ENCODE results near the gene RNU1-4.
"Not testable (repeated sequence)": the region's sequence is repeated elsewhere in the genome, so short reads cannot be mapped to it uniquely, and the experiment has no call there.

The RNU1-4 gene

DNA sequence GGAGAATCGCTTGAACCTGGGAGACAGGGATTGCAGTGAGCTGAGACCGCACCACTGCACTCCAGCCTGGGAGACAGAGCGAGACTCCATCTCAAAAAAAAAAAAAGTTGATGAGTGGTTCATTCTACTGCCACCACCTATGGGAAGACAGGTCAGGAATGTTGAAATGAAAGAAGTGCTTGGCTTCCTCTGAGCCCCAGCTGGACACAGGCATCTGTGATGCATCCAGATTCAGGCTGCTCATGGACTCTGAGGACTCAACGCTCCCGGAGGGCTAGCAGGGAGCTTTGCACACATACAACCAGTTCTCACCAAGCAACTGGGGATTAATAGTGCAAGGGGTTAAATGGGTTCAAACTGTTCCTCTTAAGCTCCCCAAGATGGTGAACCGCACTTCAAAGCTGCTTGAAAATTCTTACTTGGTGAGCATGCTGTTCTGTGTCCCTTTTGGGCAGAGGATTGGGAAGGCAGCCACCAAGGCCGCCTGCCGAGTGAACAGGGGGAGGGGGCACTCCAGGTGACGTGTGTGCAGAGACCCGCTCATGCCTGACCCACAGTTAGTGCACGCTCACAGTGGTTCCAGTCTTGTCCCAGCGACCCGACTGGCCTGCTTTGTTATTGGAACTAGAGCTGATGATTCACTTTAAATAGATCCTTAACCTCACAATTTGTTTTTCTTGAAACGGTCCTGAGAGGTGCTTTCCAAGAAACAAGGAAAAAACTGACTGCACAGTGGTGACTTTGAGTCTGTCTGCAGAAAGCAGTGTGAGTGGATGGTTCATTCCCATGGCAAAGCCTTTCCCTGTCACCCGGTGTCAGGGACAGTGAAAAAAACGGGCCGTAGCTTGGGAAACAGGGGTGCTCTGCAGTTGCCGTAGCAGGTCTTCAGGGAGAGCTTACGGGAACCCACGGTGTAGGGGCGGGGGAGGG is 32.2 kb downstream of the RNU1-4 start:
- peak; percentile 16 for DNase-seq

DNA sequence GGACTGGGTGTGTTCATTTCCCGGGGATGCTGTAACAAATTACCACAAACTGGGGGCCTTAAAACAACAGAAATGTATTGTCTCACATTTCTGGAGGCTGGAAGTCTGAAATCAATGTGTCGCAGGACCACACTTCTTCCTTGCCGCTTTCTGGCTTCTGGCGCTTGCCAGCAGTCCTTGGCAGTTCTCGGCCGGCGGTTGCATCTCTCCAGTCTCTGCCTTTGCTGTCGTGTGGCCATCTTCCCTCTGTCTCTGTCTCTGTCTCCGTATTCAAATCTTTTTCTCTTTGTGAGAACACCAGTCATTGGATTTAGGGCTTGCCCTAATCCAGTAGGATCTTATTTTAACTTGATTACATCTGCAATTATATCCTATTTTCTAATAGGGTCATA is 32.9 kb downstream of the RNU1-4 start:
- DNase-seq, result not testable (repeated sequence)

DNA sequence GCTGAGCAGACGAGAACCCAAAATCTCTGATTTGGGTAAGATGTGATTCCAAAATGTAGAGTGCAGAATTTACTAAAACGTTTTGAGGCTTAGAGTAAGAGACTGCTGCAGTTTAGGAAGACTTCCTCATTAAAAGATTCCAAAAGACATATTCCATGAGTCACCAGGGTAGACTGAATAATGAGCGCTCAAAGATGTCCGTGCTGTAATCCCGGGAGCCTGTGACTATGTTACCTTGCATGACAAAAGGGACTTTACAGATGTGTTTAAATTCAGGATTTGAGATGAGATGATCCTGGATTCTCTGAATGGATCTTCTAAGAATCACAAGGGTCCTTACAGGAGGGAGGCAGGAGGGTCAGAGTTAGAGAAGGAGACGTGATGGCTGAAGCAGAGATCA is 33.4 kb downstream of the RNU1-4 start:
- DNase-seq, result not testable (repeated sequence)

DNA sequence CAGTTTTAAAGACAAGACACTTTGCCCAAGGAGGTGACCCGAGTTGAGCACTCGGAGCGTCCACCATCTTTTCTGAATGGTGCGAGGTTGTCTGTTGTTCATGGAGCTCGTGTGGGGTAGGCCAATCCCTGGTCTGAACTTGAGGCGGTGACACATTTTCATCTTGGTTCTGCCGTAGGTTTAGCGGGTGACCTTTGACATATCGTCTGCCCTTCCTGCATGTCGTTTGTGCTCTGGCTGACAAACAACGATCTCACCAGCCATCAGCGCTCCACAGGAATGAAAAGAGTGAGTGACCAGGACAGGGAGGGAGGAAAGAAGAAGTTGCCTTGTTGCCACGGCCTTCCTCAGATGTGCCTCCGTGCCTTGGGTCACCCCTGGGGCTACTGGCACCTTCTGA is 34.5 kb downstream of the RNU1-4 start:
- DNase-seq, result not testable (repeated sequence)

DNA sequence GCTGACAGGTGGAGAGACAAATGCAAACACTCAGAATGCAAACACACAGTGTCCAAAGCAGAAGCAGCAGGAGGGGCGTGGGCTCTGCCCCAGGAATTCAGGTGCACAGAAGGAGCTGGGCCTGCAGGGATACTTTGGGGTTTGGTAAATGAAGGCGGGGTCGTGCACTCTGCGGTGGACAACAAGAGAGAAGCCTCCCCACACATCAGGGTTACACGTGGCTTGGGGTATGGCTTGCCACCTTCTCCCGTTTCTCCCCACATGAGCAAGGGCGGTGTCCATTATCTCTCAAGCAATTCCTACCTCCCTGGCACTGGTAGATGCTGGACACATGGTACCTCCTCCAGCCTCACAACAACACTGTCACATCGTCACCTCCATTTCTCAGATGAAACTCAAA is 35.0 kb downstream of the RNU1-4 start:
- peak; percentile 16 for DNase-seq

DNA sequence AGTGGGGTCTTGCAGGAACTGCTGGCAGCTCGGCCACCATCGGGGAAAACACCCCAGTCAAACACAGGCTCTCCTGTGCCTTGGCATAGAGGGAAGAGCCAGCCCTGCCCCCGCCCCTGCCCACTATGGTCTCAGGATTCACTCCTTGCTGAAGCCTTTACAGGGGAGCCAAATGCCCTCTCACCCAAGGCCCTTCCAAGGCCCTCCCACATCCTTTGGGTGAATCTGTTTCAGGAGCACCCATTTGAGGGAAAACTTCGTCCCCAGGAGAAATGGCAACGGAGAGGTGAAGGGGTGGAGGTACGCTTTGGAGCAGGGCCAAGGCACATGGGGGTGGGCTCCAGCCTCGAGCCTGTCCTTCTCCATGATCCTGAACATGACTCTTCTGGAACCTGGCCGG is 35.9 kb downstream of the RNU1-4 start:
- not testable (repeated sequence) for DNase-seq

DNA sequence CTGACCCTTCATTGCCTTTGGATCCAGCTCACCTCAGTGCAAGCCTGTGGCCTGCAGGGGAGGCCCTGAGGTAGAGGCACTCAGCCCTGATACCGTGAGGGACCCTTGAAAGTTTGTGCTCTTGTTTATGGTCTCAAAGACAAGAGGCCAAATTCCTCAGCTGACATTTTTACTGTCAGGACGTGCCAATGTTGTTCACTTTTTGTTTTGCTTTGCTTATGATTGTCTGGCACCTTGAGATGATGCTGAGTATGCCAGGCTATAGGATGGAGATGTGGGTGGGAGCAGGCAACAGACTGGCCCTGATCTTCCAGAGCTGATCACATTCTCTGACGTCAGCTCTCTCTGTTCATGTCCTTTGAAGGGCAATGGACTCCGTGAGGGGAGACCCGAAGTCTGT is 36.5 kb downstream of the RNU1-4 start:
- not testable (repeated sequence) for DNase-seq

DNA sequence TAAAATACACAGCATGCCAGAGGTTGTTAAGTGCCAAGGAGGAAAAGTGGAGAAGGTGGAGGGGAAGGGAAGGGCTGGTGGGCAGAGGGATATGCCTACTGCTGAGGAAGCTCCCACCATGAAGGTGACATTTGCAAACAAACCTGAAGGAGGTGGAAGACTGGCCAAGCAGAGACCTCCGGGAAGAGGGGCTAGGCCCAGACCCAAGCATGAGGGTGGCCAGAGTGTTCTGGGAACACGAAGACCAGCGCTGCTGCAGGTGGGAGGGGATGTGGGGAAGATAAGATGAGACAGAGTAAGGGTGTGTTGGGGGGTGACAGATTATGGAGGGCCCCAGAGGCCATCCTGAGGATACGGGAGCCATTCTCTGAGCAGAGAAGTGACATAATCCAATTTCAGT is 37.5 kb downstream of the RNU1-4 start:
- peak; percentile 12 for DNase-seq

DNA sequence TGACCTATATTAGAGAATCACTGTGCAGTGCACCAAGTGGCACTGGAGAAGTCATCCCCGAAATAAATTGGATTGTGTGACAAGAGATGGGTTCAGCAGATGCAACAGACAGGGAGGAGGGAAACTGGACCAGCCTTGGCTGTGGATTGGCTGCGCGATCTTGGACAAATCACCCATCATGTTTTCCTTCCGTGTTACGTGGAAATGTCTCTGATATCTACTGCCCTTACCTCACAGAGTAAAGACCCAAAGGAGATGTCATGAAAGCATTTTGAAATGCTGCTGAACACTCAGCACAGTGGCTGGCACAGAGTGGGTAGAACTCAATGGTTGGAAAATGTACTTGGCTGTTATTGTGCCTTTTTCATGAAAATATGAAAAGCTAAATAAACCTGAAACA is 39.2 kb downstream of the RNU1-4 start:
- not testable (repeated sequence) for DNase-seq

DNA sequence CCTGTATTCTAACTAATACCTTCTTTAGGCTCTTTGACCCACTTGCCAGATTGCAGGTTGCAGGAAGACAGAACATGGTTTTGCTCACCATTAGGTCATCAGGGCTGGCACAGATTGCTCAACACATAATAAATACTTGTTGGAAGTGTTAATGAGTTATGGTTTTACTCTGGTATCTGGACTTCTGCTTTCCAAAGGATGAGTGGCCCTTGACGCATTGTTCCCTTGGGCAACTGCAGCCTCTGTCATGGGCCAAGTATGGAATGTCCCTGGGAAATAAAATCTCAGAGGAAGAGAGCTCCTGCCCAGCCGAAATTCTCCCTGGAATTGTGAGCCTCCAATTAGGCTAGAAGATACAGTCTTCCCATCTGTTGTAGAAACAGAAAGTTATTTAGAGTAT is 40.7 kb downstream of the RNU1-4 start:
- not testable (repeated sequence) for DNase-seq

DNA sequence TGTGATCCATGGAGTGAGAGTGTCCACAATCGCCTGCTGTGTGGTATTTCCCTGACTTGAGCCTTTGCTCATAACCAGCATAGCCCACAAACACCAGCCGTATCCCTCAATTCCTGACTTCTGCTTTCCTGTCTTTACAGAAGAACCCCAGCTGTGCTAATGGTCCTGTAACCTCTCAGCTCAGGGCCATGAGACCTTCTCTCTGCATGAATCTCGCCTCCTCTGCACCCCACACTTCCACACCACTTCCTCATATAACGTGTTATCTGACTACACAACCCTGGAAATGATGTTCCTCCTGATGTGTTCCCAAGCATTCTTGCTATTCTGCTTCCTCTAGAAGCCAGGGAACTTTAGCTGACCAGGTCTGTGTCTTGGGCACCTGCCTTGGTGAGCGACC is 41.3 kb downstream of the RNU1-4 start:
- DNase-seq, result not testable (repeated sequence)

DNA sequence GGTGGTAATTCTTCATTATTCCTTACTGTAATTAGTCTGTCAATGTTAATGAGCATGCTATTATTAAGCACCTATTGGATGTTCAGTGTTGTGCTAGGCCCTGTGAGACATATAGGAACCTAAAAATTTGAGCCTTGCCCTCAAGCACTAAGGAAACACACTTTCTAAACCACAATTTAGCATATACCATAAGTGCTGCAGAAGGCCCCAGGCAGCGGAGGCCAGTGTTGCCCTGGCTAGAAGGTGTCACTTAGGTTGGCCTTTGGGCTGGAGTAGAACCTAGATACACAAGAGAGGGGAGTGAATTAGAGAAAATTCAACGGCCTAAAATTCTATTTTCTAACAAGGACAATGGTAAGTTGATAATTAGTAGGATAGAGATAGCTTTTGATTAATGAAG is 44.6 kb downstream of the RNU1-4 start:
- DNase-seq, result not testable (repeated sequence)

DNA sequence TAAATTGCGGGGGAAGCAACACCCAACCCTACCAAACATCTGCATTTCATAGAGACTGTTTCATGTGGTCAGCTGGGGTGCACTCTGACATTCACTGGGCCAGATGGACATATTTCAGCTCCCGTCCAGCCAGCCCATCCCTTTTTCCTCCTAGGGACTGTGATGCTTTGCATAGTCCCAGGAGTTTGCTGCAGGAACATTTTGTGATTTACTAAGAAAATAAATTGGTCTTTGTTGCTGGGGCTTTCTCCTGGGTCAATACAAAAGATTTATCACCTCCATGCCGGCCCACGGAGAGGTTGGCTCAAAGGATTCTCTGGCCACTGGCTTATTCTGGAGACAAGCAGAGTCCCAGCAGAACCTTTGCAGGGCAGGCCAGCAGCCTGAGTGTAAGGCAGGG is 46.0 kb downstream of the RNU1-4 start:
- DNase-seq, result peak; percentile 12

DNA sequence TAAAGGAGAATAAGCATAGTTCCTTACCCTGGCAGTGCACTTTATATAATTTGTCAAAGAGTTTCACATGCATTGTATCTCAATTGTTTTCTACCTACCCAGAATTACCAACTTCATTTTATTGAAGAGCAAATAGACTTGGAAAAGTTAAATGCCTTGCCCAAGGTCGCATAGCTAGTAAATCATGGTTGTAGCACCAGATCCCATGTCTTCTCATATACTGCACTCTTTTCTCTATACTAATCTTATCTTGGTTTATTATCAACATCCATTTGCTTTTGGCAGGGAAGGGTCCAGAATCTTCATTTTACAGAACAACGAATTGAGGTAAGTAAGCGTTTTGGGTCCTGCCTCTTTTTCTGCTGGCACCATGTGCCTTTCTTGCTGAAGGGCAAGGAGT is 46.9 kb downstream of the RNU1-4 start:
- DNase-seq, result not testable (repeated sequence)

DNA sequence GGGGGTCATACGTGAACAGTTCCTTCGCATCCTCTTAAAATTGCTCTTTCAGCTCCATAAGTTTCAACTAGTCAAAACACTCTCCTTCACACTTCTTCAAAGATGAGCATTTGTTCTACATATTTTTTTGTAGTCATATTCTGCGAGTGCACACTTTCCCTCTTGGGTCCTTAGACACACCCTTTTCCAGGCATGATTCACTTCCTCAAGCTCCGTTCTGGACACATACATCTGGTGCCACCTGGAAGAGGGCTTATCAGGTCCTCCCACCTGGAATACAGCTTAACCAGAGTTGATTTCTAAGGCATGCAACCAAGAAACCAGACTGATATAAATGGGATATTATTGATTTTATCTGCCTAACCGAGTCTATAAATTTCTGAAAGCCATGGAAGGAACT is 47.4 kb downstream of the RNU1-4 start:
- not testable (repeated sequence) for DNase-seq

Measured in CD4-positive, alpha-beta T cell treated with Interleukin-15 for 1 hour (primary cell).